Colon (tissue), 2 donors: ENCODE measurements around the gene CHCHD2.
"Not testable (repeated sequence)": the region's sequence is repeated elsewhere in the genome, so short reads cannot be mapped to it uniquely, and the experiment has no call there.

Experiments used
- FAIRE-seq: peaks from 2 replicates; lab custom pipeline; 2012; peaks lifted over from hg19 to GRCh38; lab: Jason Lieb, UNC
- donor health status: control.
- donor health status: control.

The CHCHD2 gene

GRCh38 chr7:56083150-56083785, 23.0 kb downstream of the CHCHD2 start:
- FAIRE-seq, result no peak

GRCh38 chr7:56081626-56082340, 24.5 kb downstream of the CHCHD2 start:
- no peak for FAIRE-seq

- FAIRE-seq, result not testable (repeated sequence)
These were observed 25.4 kb downstream of the CHCHD2 start for GRCh38 chr7:56080726-56081435.

- no peak for FAIRE-seq
These were observed 26.7 kb downstream of the CHCHD2 start for GRCh38 chr7:56079450-56080185.

- FAIRE-seq, result no peak
These were observed 28.1 kb downstream of the CHCHD2 start for GRCh38 chr7:56078196-56078595.

GRCh38 chr7:56077681-56078080, 28.6 kb downstream of the CHCHD2 start:
- FAIRE-seq, result no peak

GRCh38 chr7:56074371-56074791, 31.9 kb downstream of the CHCHD2 start:
- FAIRE-seq, result no peak

GRCh38 chr7:56066376-56066775, 39.9 kb downstream of the CHCHD2 start:
- FAIRE-seq, result not testable (repeated sequence)

- no peak for FAIRE-seq
These were observed 42.2 kb downstream of the CHCHD2 start, which contains the start of gene SUMF2 for GRCh38 chr7:56063882-56064625. Gene SUMF2 (plus strand): TSS chr7:56064286. CDS start chr7:56064312, 26 bp downstream.

- no peak for FAIRE-seq
These were observed 42.8 kb downstream of the CHCHD2 start for GRCh38 chr7:56063500-56063881.

- FAIRE-seq, result no peak
These were observed 43.9 kb downstream of the CHCHD2 start for GRCh38 chr7:56062382-56062781.

- no peak for FAIRE-seq
These were observed 52.3 kb downstream of the CHCHD2 start for GRCh38 chr7:56053993-56054392.

GRCh38 chr7:56053379-56053778, 52.9 kb downstream of the CHCHD2 start:
- no peak for FAIRE-seq
